WTC11 (cell line): Measurements from ENCODE around the gene NPEPPS.

Experiments
- FOXJ3 ChIP-seq: sonication (generic); formaldehyde crosslinking; IDR thresholded peaks from 2 replicates; pipeline ENCODE4 v1.9.0; 2021; ENCODE audit warnings: missing genetic modification reagents, mild to moderate bottlenecking, borderline replicate concordance
- FOXP1 ChIP-seq: sonication (generic); formaldehyde crosslinking; IDR thresholded peaks from 2 replicates; pipeline ENCODE4 v1.8.0; 2022; ENCODE audit warnings: missing genetic modification reagents, mild to moderate bottlenecking, moderate library complexity, borderline replicate concordance
- NFE2L1 ChIP-seq: sonication (generic); formaldehyde crosslinking; IDR thresholded peaks from 2 replicates; pipeline ENCODE4 v1.8.1; 2023; ENCODE audit warnings: missing genetic modification reagents
- NR2C2 ChIP-seq: sonication (generic); formaldehyde crosslinking; IDR thresholded peaks from 2 replicates; pipeline ENCODE4 v1.8.0; 2022; ENCODE audit warnings: mild to moderate bottlenecking, missing genetic modification reagents
- SP1 ChIP-seq: sonication (generic); formaldehyde crosslinking; conservative IDR thresholded peaks from 2 replicates; pipeline ENCODE4 v1.8.1; 2022; ENCODE audit warnings: missing genetic modification reagents
- TCF7 ChIP-seq: sonication (generic); formaldehyde crosslinking; IDR thresholded peaks from 2 replicates; pipeline ENCODE4 v1.8.0; 2022; ENCODE audit warnings: mild to moderate bottlenecking, low read depth, missing genetic modification reagents, moderate library complexity
- TEAD4 ChIP-seq: sonication (generic); formaldehyde crosslinking; IDR thresholded peaks from 2 replicates; pipeline ENCODE4 v1.8.0; 2022; ENCODE audit warnings: mild to moderate bottlenecking, missing genetic modification reagents
- ZNF121 ChIP-seq: sonication (generic); formaldehyde crosslinking; IDR thresholded peaks from 2 replicates; pipeline ENCODE4 v1.8.0; 2023; ENCODE audit warnings: missing genetic modification reagents
- ZNF219 ChIP-seq: sonication (generic); formaldehyde crosslinking; IDR thresholded peaks from 2 replicates; pipeline ENCODE4 v1.8.0; 2023; ENCODE audit warnings: missing genetic modification reagents, mild to moderate bottlenecking, borderline replicate concordance
- TF ChIP-seq, protein P1 (sequence below): fragments of 200-600 bp; IDR thresholded peaks from 2 replicates; pipeline ENCODE4 v1.8.0; 2022; ENCODE audit warnings: antibody characterized with exemption
- TF ChIP-seq, protein P2 (sequence below): sonication (generic); formaldehyde crosslinking; IDR thresholded peaks from 2 replicates; pipeline ENCODE4 v1.8.1; 2023; ENCODE audit warnings: mild to moderate bottlenecking, missing genetic modification reagents, moderate library complexity
- TF ChIP-seq, protein P3 (sequence below): sonication (generic); formaldehyde crosslinking; IDR thresholded peaks from 2 replicates; pipeline ENCODE4 v1.8.1; 2023; ENCODE audit warnings: mild to moderate bottlenecking, moderate library complexity, missing genetic modification reagents
- TF ChIP-seq, protein P4 (sequence below): sonication (generic); formaldehyde crosslinking; IDR thresholded peaks from 2 replicates; pipeline ENCODE4 v1.8.0; 2023; ENCODE audit warnings: missing genetic modification reagents
- TF ChIP-seq, protein P5 (sequence below): sonication (generic); formaldehyde crosslinking; IDR thresholded peaks from 2 replicates; pipeline ENCODE4 v1.8.0; 2022; ENCODE audit warnings: mild to moderate bottlenecking, missing genetic modification reagents

DNA sequence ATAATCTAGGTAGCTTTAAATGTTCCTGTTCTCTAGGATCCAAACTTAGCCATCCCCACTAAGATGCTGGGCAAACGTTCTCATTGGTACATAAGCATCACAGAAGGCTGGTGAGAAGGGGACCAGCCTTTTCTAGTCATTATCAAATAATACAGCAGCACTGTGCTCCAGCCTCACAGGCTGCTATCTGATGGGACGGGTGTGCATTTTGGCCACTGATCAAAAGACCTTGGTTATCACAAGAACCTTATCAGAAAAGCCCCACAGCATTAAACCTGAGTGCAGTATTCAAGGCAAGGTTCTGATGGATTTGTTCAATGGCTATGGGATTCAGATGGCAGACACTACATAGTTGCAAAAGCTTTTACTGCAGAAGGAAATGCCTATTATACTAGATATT lies 99.7 kb downstream of the NPEPPS start:
- TF ChIP-seq SP1 (CRISPR knock-in tag) (no peak), NR2C2 (no peak), FOXP1 (CRISPR knock-in tag) (no peak), TEAD4 (CRISPR knock-in tag) (no peak), TCF7 (CRISPR knock-in tag) (no peak), FOXJ3 (CRISPR knock-in tag) (no peak), ZNF219 (CRISPR knock-in tag) (no peak), ZNF121 (CRISPR knock-in tag) (no peak), NFE2L1 (CRISPR knock-in tag) (no peak)
- TF ChIP-seq, protein P1, sequence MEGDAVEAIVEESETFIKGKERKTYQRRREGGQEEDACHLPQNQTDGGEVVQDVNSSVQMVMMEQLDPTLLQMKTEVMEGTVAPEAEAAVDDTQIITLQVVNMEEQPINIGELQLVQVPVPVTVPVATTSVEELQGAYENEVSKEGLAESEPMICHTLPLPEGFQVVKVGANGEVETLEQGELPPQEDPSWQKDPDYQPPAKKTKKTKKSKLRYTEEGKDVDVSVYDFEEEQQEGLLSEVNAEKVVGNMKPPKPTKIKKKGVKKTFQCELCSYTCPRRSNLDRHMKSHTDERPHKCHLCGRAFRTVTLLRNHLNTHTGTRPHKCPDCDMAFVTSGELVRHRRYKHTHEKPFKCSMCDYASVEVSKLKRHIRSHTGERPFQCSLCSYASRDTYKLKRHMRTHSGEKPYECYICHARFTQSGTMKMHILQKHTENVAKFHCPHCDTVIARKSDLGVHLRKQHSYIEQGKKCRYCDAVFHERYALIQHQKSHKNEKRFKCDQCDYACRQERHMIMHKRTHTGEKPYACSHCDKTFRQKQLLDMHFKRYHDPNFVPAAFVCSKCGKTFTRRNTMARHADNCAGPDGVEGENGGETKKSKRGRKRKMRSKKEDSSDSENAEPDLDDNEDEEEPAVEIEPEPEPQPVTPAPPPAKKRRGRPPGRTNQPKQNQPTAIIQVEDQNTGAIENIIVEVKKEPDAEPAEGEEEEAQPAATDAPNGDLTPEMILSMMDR: no peak
- TF ChIP-seq, protein P2, sequence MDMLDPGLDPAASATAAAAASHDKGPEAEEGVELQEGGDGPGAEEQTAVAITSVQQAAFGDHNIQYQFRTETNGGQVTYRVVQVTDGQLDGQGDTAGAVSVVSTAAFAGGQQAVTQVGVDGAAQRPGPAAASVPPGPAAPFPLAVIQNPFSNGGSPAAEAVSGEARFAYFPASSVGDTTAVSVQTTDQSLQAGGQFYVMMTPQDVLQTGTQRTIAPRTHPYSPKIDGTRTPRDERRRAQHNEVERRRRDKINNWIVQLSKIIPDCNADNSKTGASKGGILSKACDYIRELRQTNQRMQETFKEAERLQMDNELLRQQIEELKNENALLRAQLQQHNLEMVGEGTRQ (CRISPR knock-in tag): no peak
- TF ChIP-seq, protein P3, sequence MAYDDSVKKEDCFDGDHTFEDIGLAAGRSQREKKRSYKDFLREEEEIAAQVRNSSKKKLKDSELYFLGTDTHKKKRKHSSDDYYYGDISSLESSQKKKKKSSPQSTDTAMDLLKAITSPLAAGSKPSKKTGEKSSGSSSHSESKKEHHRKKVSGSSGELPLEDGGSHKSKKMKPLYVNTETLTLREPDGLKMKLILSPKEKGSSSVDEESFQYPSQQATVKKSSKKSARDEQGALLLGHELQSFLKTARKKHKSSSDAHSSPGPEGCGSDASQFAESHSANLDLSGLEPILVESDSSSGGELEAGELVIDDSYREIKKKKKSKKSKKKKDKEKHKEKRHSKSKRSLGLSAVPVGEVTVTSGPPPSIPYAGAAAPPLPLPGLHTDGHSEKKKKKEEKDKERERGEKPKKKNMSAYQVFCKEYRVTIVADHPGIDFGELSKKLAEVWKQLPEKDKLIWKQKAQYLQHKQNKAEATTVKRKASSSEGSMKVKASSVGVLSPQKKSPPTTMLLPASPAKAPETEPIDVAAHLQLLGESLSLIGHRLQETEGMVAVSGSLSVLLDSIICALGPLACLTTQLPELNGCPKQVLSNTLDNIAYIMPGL (CRISPR knock-in tag): no peak
- TF ChIP-seq, protein P4, sequence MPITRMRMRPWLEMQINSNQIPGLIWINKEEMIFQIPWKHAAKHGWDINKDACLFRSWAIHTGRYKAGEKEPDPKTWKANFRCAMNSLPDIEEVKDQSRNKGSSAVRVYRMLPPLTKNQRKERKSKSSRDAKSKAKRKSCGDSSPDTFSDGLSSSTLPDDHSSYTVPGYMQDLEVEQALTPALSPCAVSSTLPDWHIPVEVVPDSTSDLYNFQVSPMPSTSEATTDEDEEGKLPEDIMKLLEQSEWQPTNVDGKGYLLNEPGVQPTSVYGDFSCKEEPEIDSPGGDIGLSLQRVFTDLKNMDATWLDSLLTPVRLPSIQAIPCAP: no peak
- TF ChIP-seq, protein P5, sequence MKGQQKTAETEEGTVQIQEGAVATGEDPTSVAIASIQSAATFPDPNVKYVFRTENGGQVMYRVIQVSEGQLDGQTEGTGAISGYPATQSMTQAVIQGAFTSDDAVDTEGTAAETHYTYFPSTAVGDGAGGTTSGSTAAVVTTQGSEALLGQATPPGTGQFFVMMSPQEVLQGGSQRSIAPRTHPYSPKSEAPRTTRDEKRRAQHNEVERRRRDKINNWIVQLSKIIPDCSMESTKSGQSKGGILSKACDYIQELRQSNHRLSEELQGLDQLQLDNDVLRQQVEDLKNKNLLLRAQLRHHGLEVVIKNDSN: no peak
